Upper lobe of left lung (tissue), 6 donors: ENCODE data around the gene OTUD3. TPM values are rescaled to one million over a fixed set of nuclear protein-coding genes. Genes with fewer than 3 reads are reported as not detected.
"Not testable (repeated sequence)": the region's sequence is repeated elsewhere in the genome, so short reads cannot be mapped to it uniquely, and the experiment has no call there.

ENCODE experiments used
- ATAC-seq, 2 donors: fragments of 200-7000 bp; cut with Tn5 transposase; one replicate each; pipeline ENCODE4 v1.9.1; 2022; ENCODE audit warnings: mild to moderate bottlenecking in 2 of 2, moderate library complexity in 2 of 2; ENCODE audit not compliant: low FRiP score in 2 of 2
- DNase-seq, 2 donors: peaks; one replicate each; pipeline ENCODE4 v3.0.0-alpha.2; 2019 to 2020
- H3K27ac ChIP-seq, 4 donors: fragments of 200-600 bp; sonication (generic); one replicate each; pipeline ENCODE4 v1.5.1; 2016 to 2019
- H3K27me3 ChIP-seq, 4 donors: fragments of 200-600 bp; sonication (generic); one replicate each; pipeline ENCODE4 v1.5.1; 2017 to 2019
- H3K36me3 ChIP-seq, 4 donors: fragments of 200-600 bp; sonication (generic); one replicate each; pipeline ENCODE4 v1.5.1; 2016 to 2019
- H3K4me1 ChIP-seq, 4 donors: fragments of 200-600 bp; sonication (generic); one replicate each; pipeline ENCODE4 v1.5.1; 2018 to 2019
- H3K4me3 ChIP-seq, 4 donors: fragments of 200-600 bp; sonication (generic); one replicate each; pipeline ENCODE4 v1.5.1; 2017 to 2019; ENCODE audit warnings: mild to moderate bottlenecking in 2 of 4, moderate library complexity in 1 of 4
- H3K9me3 ChIP-seq, 4 donors: fragments of 200-600 bp; sonication (generic); one replicate each; pipeline ENCODE4 v1.5.1; 2018 to 2019
- EP300 ChIP-seq, 4 donors: sonication (generic); formaldehyde crosslinking; IDR thresholded peaks; one replicate each; pipeline ENCODE4 v1.5.1; 2017; ENCODE audit warnings: antibody characterized with exemption in 4 of 4, control low read depth in 2 of 4
- POLR2A ChIP-seq, 4 donors: fragments of 450-650 bp; IDR thresholded peaks; one replicate each; pipeline ENCODE4 v1.5.1; 2016 to 2017; ENCODE audit warnings: antibody characterized with exemption in 4 of 4, mild to moderate bottlenecking in 2 of 4
- POLR2AphosphoS5 ChIP-seq, 2 donors: sonication (generic); formaldehyde crosslinking; IDR thresholded peaks; one replicate each; pipeline ENCODE4 v1.5.1; 2017; ENCODE audit warnings: antibody characterized with exemption in 2 of 2
- WGBS, 2 donors: methylation state at CpG; one replicate each; pipeline ENCODE4 v1.1.5; 2017 to 2018; 5-methylcytosine and 5-hydroxymethylcytosine counted together
- total RNA-seq, 6 donors: library from RNA; depleted of rRNA in 4 of 6; stranded (reverse); fragments of >200 nt in 4 of 6; gene quantifications; one replicate each; pipeline versions ENCODE4 v1.1.0 to v1.2.1, GENCODE V29; 2016 to 2021
- TF ChIP-seq, protein P1 (sequence below), 6 experiments: fragments of 450-650 bp in 4 of 6; fragments of 200-600 bp in 2 of 6; sonication (generic) in 2 of 6; IDR thresholded peaks; one replicate each; pipeline ENCODE4 v1.5.1; 2016 to 2019; ENCODE audit warnings: antibody characterized with exemption in 6 of 6
- donor health status: DM: no; HTN: no; CAD: no; lungs with moderate emphysema.
- donor health status: DM: no; HTN: yes; CAD: no; lungs with severe emphysema.

The OTUD3 gene
- total RNA-seq, 6 donors from 2014 or later = 3.1 to 8.6 (median 6.9) TPM

DNA sequence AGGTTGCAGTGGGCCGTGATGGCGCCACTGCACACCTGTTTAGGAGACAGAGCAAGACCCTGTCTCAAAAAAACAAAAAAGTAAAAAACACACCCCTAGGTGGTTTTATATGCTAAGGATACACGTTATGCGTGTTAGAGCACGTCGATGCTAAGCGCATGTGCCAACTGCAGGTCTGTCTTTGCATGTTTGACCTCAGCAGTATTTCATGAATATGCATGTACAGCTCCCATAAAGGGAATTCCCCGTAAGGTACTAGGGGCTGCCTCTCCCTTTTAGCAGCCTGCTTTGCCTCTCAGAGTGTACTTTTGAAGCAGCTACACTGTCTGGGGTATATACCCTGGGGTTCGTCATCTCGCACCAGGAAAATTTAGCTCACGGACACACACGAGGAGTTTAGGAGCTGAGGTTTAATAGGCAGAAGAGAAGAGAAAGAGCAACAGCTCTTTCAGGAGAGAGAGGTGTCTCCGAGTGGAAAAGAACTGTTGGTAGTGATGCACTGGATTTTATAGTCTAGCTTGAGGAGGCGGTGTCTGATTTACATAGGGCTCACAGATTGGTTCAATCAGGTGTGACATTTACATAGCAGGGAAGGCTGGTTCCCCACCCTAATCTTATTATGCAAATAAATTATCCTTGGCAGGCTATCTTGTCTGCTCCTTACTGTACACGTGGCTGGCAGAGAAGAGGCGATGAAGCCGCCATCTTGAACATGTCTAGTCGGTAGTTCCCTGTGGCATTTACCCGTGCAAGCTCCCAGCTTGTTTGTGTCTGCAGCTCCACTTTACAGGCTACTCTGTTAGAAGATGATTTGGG is 4.2 kb upstream of the OTUD3 start:
- DNase-seq = peak in 1 of 2 donors; percentile 25
- Histone ChIP-seq H3K4me1 (peaks cover 4 to 6% (median 5%) of the 10 kb centered on the region in 4 donors), H3K27ac (peak overlapping the region in 1 of 4 donors; percentile 38), H3K36me3 (no peaks in the 10 kb centered on the region), H3K9me3 (no peaks in the 10 kb centered on the region), H3K27me3 (no peaks in the 10 kb centered on the region), H3K4me3 (peak overlapping the region in 2 of 4 donors; percentile 11 to 25)
- ATAC-seq = no peak
- TF ChIP-seq POLR2A (IDR thresholded peaks at IDR 0.05) (no peak), EP300 (IDR thresholded peaks at IDR 0.05) (no peak), POLR2AphosphoS5 (IDR thresholded peaks at IDR 0.05) (no peak)
- TF ChIP-seq, protein P1, sequence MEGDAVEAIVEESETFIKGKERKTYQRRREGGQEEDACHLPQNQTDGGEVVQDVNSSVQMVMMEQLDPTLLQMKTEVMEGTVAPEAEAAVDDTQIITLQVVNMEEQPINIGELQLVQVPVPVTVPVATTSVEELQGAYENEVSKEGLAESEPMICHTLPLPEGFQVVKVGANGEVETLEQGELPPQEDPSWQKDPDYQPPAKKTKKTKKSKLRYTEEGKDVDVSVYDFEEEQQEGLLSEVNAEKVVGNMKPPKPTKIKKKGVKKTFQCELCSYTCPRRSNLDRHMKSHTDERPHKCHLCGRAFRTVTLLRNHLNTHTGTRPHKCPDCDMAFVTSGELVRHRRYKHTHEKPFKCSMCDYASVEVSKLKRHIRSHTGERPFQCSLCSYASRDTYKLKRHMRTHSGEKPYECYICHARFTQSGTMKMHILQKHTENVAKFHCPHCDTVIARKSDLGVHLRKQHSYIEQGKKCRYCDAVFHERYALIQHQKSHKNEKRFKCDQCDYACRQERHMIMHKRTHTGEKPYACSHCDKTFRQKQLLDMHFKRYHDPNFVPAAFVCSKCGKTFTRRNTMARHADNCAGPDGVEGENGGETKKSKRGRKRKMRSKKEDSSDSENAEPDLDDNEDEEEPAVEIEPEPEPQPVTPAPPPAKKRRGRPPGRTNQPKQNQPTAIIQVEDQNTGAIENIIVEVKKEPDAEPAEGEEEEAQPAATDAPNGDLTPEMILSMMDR (IDR thresholded peaks at IDR 0.05) = no peak
- 74 to 79% methylated on average over 19 of the region's 19 CpGs for whole genome bisulfite sequencing, 2 donors

DNA sequence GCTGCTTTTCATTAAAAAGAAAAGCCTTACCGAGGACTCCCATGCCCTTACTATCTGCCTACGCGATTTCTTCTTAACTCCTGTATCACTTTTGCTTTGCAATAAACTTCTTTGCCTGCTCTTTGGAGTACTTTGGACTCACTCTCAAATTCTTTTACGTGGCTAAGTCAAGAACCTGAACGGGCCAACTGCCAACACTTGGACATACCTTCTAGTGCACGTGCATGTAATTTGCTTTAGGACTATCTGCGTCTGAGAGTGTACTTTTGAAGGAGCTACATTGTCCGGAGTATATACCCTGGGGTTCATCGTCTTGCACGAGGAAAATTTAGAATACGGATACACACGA is 3.6 kb upstream of the OTUD3 start:
- Histone ChIP-seq H3K27me3 (no peaks in the 10 kb centered on the region), H3K27ac (peak overlapping the region in 1 of 4 donors; percentile 38), H3K9me3 (no peaks in the 10 kb centered on the region), H3K4me3 (peak overlapping the region in 2 of 4 donors; percentile 11 to 25), H3K36me3 (no peaks in the 10 kb centered on the region), H3K4me1 (peaks cover 10 to 12% (median 11%) of the 10 kb centered on the region in 4 donors)
- DNase-seq (peak in 1 of 2 donors; percentile 36), ATAC-seq (no peak)
- WGBS, 2 donors = 66 to 74% methylated on average over 12 of the region's 12 CpGs
- no peak for TF ChIP-seq POLR2AphosphoS5 (IDR thresholded peaks at IDR 0.05)
- no peak for TF ChIP-seq POLR2A (IDR thresholded peaks at IDR 0.05)
- TF ChIP-seq, protein P1 (IDR thresholded peaks at IDR 0.05) = no peak
- TF ChIP-seq EP300 (IDR thresholded peaks at IDR 0.05) = no peak

DNA sequence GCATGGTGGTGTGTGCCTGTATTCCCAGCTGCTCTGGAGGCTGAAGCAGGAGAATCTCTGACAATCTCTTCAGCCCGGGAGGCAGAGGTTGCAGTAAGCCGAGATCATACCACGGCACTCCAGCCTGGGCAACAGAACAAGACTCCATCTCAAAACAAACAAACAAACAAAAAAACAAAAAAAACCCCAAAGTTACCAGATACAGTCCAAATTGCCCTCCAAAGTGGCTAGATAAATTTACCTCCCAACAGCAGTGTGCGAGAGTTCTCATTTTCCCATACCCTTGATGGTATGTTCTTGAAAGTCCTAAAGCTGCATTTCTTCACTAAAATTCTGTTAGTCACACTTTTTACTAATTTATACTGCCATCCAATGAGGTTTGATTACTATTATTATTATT is 3.0 kb upstream of the OTUD3 start:
- H3K27me3 ChIP-seq = no peaks in the 10 kb centered on the region
- no peak overlapping the region for H3K4me3 ChIP-seq
- H3K4me1 ChIP-seq = peaks cover 15 to 18% (median 17%) of the 10 kb centered on the region in 4 donors
- no peak overlapping the region for H3K27ac ChIP-seq
- no peaks in the 10 kb centered on the region for H3K9me3 ChIP-seq
- no peak for ATAC-seq
- no peaks in the 10 kb centered on the region for H3K36me3 ChIP-seq
- 89 to 90% methylated on average over 4 of the region's 4 CpGs for WGBS, 2 donors
- DNase-seq = no peak
- no peak for TF ChIP-seq POLR2AphosphoS5 (IDR thresholded peaks at IDR 0.05)
- no peak for TF ChIP-seq EP300 (IDR thresholded peaks at IDR 0.05)
- no peak for TF ChIP-seq POLR2A (IDR thresholded peaks at IDR 0.05)
- TF ChIP-seq, protein P1 (IDR thresholded peaks at IDR 0.05) = no peak

DNA sequence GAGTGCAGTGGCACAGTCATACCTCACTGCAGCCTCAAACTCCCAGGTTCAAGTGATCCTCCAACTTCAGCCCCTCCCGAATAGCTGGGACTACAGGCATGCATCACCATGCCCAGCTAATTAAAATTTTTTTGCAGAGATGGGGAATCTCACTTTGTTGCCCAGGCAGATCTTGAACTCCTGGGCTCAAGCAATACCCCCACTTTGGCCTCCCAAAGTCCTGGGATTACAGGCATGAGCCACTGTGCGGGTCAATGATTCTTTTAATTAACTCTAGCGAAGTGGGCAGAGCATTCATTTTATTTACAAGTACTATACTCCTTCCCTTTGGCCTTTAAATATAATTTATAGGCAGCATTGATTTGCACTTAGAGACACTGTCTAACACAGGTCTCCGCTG is 2.5 kb upstream of the OTUD3 start:
- WGBS, 2 donors = 91 to 93% methylated on average over 4 of the region's 4 CpGs
- no peaks in the 10 kb centered on the region for H3K9me3 ChIP-seq
- H3K4me1 ChIP-seq = peaks cover 18 to 22% (median 19%) of the 10 kb centered on the region in 4 donors
- no peak overlapping the region for H3K27ac ChIP-seq
- H3K36me3 ChIP-seq = no peaks in the 10 kb centered on the region
- ATAC-seq (no peak), DNase-seq (no peak)
- no peak overlapping the region for H3K4me3 ChIP-seq
- TF ChIP-seq, protein P1 (IDR thresholded peaks at IDR 0.05) = no peak
- TF ChIP-seq POLR2AphosphoS5 (IDR thresholded peaks at IDR 0.05) (no peak), EP300 (IDR thresholded peaks at IDR 0.05) (no peak), POLR2A (IDR thresholded peaks at IDR 0.05) (no peak)
- no peaks in the 10 kb centered on the region for H3K27me3 ChIP-seq

DNA sequence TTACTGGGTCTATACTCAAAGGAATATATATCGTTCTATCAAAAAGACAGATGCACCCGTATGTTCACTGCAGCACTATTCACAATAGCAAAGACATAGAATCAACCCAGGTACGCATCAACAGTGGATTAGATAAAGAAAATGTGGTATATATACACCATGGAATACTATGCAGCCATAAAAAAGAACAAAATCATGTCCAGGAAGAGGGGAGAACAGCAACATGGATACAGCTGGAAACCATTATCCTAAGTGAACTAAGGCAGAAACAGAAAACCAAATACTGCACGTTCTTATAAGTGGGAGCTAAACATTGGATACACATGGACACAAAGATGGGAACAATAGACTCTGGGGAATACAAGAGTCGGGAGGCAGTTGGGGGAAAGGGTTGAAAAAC is 1.4 kb upstream of the OTUD3 start:
- not testable (repeated sequence) for H3K27ac ChIP-seq, H3K9me3 ChIP-seq, H3K27me3 ChIP-seq, H3K36me3 ChIP-seq, ATAC-seq, H3K4me3 ChIP-seq, DNase-seq
- WGBS, 2 donors = 83 to 95% methylated on average over 5 of the region's 5 CpGs
- H3K4me1 ChIP-seq = peaks cover 22 to 30% (median 27%) of the 10 kb centered on the region in 4 donors
